BLaER1 treated with 17β-estradiol and CSF1 and Interleukin-3, amounts not matched to agents 10 nM and 100 nM (cell line): ENCODE measurements around the gene GRM5.
"Not testable (repeated sequence)": the region's sequence is repeated elsewhere in the genome, so short reads cannot be mapped to it uniquely, and the experiment has no call there.

Experiments used
- H3K27ac ChIP-seq, 11 experiments: shearing (Covaris generic); formaldehyde crosslinking; 2 replicates each; pipeline ENCODE4 v1.8.1; 2022
- H3K27me3 ChIP-seq, 11 experiments: shearing (Covaris generic); formaldehyde crosslinking; 2 replicates each; pipeline ENCODE4 v1.8.1; 2022
- H3K36me3 ChIP-seq, 11 experiments: shearing (Covaris generic); formaldehyde crosslinking; 2 replicates each; pipeline ENCODE4 v1.8.1; 2022
- H3K4me1 ChIP-seq, 10 experiments: shearing (Covaris generic); formaldehyde crosslinking; 2 replicates each; pipeline ENCODE4 v1.8.1; 2022
- H3K4me2 ChIP-seq, 11 experiments: shearing (Covaris generic); formaldehyde crosslinking; 2 replicates each; pipeline ENCODE4 v1.8.1; 2022
- H3K4me3 ChIP-seq, 10 experiments: shearing (Covaris generic); formaldehyde crosslinking; 2 replicates each; pipeline ENCODE4 v1.8.1; 2022
- H3K9ac ChIP-seq, 11 experiments: shearing (Covaris generic); formaldehyde crosslinking; 2 replicates each; pipeline ENCODE4 v1.8.1; 2022
- H3K9me3 ChIP-seq, 11 experiments: shearing (Covaris generic); formaldehyde crosslinking; replicated peaks in 1 of 11; 2 replicates each; pipeline ENCODE4 v1.8.1; 2022
- H4K20me1 ChIP-seq, 11 experiments: shearing (Covaris generic); formaldehyde crosslinking; 2 replicates each; pipeline ENCODE4 v1.8.1; 2022
- Cebpa-rat ChIP-seq, 11 experiments: shearing (Covaris generic); IDR thresholded peaks; 2 replicates each; pipeline ENCODE4 v1.8.1; 2022

The GRM5 gene

DNA sequence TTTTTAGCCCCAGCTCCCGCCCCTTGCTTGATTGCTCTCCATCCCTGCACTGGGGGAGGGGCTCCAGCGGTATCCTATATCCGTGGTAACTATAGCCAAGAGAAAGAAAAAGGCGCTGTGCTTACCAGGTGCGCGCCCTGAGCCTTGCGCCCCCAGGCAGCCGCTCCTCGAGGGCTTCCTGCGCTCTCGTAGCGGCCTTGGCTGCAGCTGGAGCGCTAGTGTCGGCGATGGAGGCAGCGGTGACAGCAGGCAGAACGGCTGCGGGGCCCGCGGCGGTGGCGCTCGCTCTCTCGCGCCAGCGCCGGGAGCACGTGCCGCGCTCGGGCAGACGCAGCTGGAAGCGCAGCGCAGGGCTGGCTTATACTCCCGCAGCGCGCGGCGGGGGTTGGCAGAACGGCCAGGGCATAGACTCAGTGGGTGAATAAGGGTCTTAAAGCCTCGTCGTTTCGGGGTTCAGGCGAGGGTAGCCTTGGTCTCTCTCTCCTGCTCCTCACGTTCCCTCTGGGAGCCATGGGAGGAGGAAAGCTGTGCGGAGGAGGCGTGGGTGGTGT, at the start of gene GRM5:
Gene GRM5 (minus strand): TSS at position 332 of the 551 bp plus-strand sequence. CDS start 18,110 bp downstream, outside the sequence.
- not testable (repeated sequence) for H3K9me3 ChIP-seq, H4K20me1 ChIP-seq, H3K27ac ChIP-seq, H3K4me2 ChIP-seq, H3K27me3 ChIP-seq, H3K36me3 ChIP-seq, H3K4me1 ChIP-seq, H3K9ac ChIP-seq, H3K4me3 ChIP-seq

- not testable (repeated sequence) for H3K9ac ChIP-seq, H3K4me2 ChIP-seq, H3K4me3 ChIP-seq, H3K27me3 ChIP-seq, H3K27ac ChIP-seq, H4K20me1 ChIP-seq, H3K9me3 ChIP-seq, H3K36me3 ChIP-seq, H3K4me1 ChIP-seq
These were observed 32.2 kb upstream of the GRM5 start for GRCh38 chr11:89097956-89098355.

- peaks cover 5 to 15% (median 10%) of the 10 kb centered on the region in 11 experiments; a peak in 10 of 22 replicates for H3K9me3 ChIP-seq
- not testable (repeated sequence) for H3K4me2 ChIP-seq, H3K9ac ChIP-seq, H3K4me3 ChIP-seq, H4K20me1 ChIP-seq, H3K36me3 ChIP-seq, H3K27ac ChIP-seq, H3K27me3 ChIP-seq, H3K4me1 ChIP-seq
These were observed 28.0 kb upstream of the GRM5 start for GRCh38 chr11:89093806-89094205.

GRCh38 chr11:89084951-89085350, 19.2 kb upstream of the GRM5 start:
- H3K9me3 ChIP-seq: peaks cover 2 to 10% (median 7%) of the 10 kb centered on the region in 11 experiments; a peak in 10 of 22 replicates
- H3K4me1 ChIP-seq, H3K27me3 ChIP-seq, H3K9ac ChIP-seq, H3K4me3 ChIP-seq, H3K36me3 ChIP-seq, H3K4me2 ChIP-seq, H4K20me1 ChIP-seq, H3K27ac ChIP-seq: not testable (repeated sequence)

DNA sequence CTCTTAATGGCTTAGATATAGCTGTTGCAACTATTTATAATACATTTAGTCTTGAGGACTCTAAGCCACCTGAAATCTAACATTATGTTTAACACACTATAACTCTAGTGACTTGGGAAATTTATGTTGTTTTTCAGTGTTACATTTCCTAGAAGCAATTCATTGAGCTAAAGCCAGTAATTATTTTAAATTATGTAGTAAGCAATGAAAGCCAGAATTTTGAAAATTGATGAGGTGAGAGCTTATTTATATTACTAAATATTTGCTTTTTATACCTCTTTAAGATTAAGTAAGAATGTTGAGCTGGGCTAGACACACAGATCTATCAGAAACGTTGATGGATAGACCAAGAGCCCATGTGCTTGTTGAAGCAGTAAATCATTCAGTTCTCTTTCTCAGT, 5.1 kb upstream of the GRM5 start:
- not testable (repeated sequence) for H4K20me1 ChIP-seq, H3K4me1 ChIP-seq, H3K36me3 ChIP-seq, H3K9ac ChIP-seq, H3K27ac ChIP-seq, H3K4me2 ChIP-seq, H3K9me3 ChIP-seq, H3K4me3 ChIP-seq, H3K27me3 ChIP-seq

- TF ChIP-seq Cebpa-rat (IDR thresholded peaks at IDR 0.05): no peak
- no peak overlapping the region for H3K4me3 ChIP-seq
- no peak overlapping the region for H3K9ac ChIP-seq
- no peak overlapping the region for H3K27ac ChIP-seq
- no peaks in the 10 kb centered on the region for H4K20me1 ChIP-seq
- no peaks in the 10 kb centered on the region for H3K27me3 ChIP-seq
- H3K4me1 ChIP-seq: no peaks in the 10 kb centered on the region
- peaks cover 0 to 4% (median 0%) of the 10 kb centered on the region in 11 experiments; a peak in 4 of 22 replicates for H3K9me3 ChIP-seq
- H3K36me3 ChIP-seq: no peaks in the 10 kb centered on the region
- H3K4me2 ChIP-seq: no peak overlapping the region
These were observed 1.5 kb upstream of the GRM5 start for GRCh38 chr11:89067264-89067663.

GRCh38 chr11:89065066-89065465, 716 bp downstream of the GRM5 start:
- H3K9ac ChIP-seq: no peak overlapping the region
- H4K20me1 ChIP-seq: no peaks in the 10 kb centered on the region
- H3K4me1 ChIP-seq: no peaks in the 10 kb centered on the region
- no peak overlapping the region for H3K27ac ChIP-seq
- no peak overlapping the region for H3K4me3 ChIP-seq
- no peaks in the 10 kb centered on the region for H3K36me3 ChIP-seq
- no peak overlapping the region for H3K4me2 ChIP-seq
- no peak for TF ChIP-seq Cebpa-rat (IDR thresholded peaks at IDR 0.05)
- H3K9me3 ChIP-seq: peaks cover 0 to 4% (median 0%) of the 10 kb centered on the region in 11 experiments; a peak in 4 of 22 replicates
- no peaks in the 10 kb centered on the region for H3K27me3 ChIP-seq

GRCh38 chr11:89063481-89063951, 2.3 kb downstream of the GRM5 start:
- not testable (repeated sequence) for H3K27me3 ChIP-seq, H3K9ac ChIP-seq, H4K20me1 ChIP-seq, H3K4me1 ChIP-seq, H3K27ac ChIP-seq, H3K4me3 ChIP-seq, H3K4me2 ChIP-seq, H3K9me3 ChIP-seq, H3K36me3 ChIP-seq

GRCh38 chr11:89062771-89063298, 2.9 kb downstream of the GRM5 start:
- not testable (repeated sequence) for H3K27ac ChIP-seq, H3K36me3 ChIP-seq, H3K9ac ChIP-seq, H3K9me3 ChIP-seq, H4K20me1 ChIP-seq, H3K4me3 ChIP-seq, H3K4me2 ChIP-seq, H3K4me1 ChIP-seq, H3K27me3 ChIP-seq

DNA sequence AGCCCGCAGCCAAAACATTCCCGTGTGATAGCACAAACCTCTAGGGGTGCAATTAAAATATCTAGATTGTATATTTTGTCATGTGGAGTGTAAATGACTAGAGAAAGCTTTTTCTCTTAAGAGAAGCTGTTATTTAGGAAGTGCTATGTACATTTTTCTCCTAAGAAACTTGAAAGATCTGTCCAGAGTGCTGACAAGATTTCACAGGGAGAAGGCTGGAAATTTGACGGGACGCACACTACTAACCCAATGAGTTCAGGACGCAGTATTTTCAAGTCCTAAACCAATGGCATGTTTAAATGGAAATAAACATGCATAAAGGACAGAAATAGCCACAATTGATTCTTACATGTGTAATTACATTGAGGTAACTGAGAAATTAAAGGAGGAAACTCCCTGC, 3.9 kb downstream of the GRM5 start:
- not testable (repeated sequence) for H3K27me3 ChIP-seq, H3K9me3 ChIP-seq, H3K9ac ChIP-seq, H3K4me3 ChIP-seq, H3K4me2 ChIP-seq, H4K20me1 ChIP-seq, H3K27ac ChIP-seq, H3K36me3 ChIP-seq, H3K4me1 ChIP-seq

DNA sequence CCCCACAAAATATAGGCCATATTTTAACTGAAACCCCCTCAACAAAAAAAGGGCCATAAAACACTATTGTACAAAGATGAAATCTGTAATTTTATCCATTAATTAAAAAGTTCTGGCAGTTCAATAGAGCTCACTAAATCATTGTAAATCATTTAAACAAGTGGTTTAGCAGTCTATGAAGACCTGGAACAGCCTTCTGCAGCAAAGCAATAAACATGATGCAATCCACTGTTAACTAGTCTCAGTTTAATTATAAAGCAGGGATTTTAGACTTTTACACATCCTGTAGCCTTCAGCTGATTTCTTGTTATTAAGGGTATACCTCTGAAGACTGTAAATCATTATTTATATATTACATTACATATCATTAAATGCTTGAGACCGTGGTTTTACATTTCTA, 8.4 kb downstream of the GRM5 start:
- not testable (repeated sequence) for H3K4me2 ChIP-seq, H3K4me3 ChIP-seq, H3K36me3 ChIP-seq, H4K20me1 ChIP-seq, H3K27ac ChIP-seq, H3K4me1 ChIP-seq, H3K9me3 ChIP-seq, H3K9ac ChIP-seq, H3K27me3 ChIP-seq
